Aorta (tissue), 5 donors: ENCODE results near the gene CELF3. TPM values are rescaled to one million over a fixed set of nuclear protein-coding genes. Genes with fewer than 3 reads are reported as not detected.

Experiments used
- ATAC-seq: fragments of 200-7000 bp; cut with Tn5 transposase; one replicate; pipeline ENCODE4 v1.9.1; 2022; ENCODE audit warnings: moderate library complexity; ENCODE audit not compliant: low FRiP score
- DNase-seq, 2 donors: peaks; one replicate each; pipeline ENCODE4 v3.0.0-alpha.2; 2020
- H3K27ac ChIP-seq, 2 donors: one replicate each; pipeline ENCODE4 v1.5.1; 2013; ENCODE audit warnings: low read length in 2 of 2, mild to moderate bottlenecking in 2 of 2, moderate library complexity in 2 of 2, control low read depth in 1 of 2, inconsistent platforms in 1 of 2, low read depth in 1 of 2
- H3K27me3 ChIP-seq, 2 donors: one replicate each; pipeline ENCODE4 v1.6.1; 2013; ENCODE audit warnings: control low read depth in 1 of 2, low read length in 1 of 2, mild to moderate bottlenecking in 1 of 2, moderate library complexity in 1 of 2; ENCODE audit not compliant: insufficient read depth in 2 of 2, control insufficient read depth in 1 of 2
- H3K36me3 ChIP-seq, 2 donors: one replicate each; pipeline ENCODE4 v1.6.1; 2013; ENCODE audit warnings: control low read depth in 1 of 2, low read length in 1 of 2, mild to moderate bottlenecking in 1 of 2; ENCODE audit not compliant: insufficient read depth in 2 of 2, control insufficient read depth in 1 of 2
- H3K4me1 ChIP-seq, 2 donors: one replicate each; pipeline ENCODE4 v1.6.1; 2013; ENCODE audit warnings: low read length in 2 of 2, control low read depth in 1 of 2, mild to moderate bottlenecking in 1 of 2, moderate library complexity in 1 of 2; ENCODE audit not compliant: insufficient read depth in 2 of 2, control insufficient read depth in 1 of 2
- H3K4me3 ChIP-seq, 2 donors: one replicate each; pipeline ENCODE4 v1.5.1; 2013; ENCODE audit warnings: low read length in 2 of 2, control low read depth in 1 of 2, mild to moderate bottlenecking in 1 of 2
- H3K9me3 ChIP-seq: one replicate; pipeline ENCODE4 v1.6.1; 2013; ENCODE audit warnings: mild to moderate bottlenecking, low read length; ENCODE audit not compliant: control insufficient read depth
- WGBS, 2 donors: extraction: QIAGEN DNeasy Blood & Tissue Kit; methylation state at CpG; one replicate each; pipeline ENCODE4 v1.1.7; 2013; 5-methylcytosine and 5-hydroxymethylcytosine counted together
- intact Hi-C, 2 donors: fragments of 100-400 bp; cut with DNase I; formaldehyde crosslinking; loops; one replicate each; pipeline versions ENCODE4 v1.14.2 to v1.15.0; 2022
- polyA plus RNA-seq, 2 donors: library from polyadenylated mRNA; stranded (reverse); fragments of 200-250 nt; gene quantifications; one replicate each; pipeline ENCODE4 v1.2.3, GENCODE V29; 2013
- total RNA-seq, 2 donors: library from RNA; stranded (reverse); fragmentation: NEBNext Ultra II Directional; extraction: Animal tissue kit (Norgen Biotek cat#: 25700); gene quantifications; one replicate each; pipeline ENCODE4 v1.2.1, GENCODE V29; 2021
- donor health status: healthy with polysubstance abuse.
- donor health status: Bipolar disorder and iron deficiency.
- donor health status: DM: no; HTN: no; CAD: no.
- donor health status: DM: no; HTN: no; CAD: no.
- donor health status: DM: yes; HTN: yes; CAD: no.

The CELF3 gene
- total and polyA plus RNA-seq, 4 donors: 0.13 TPM; not detected in 3

- Histone ChIP-seq H3K4me3 (no peak overlapping the region), H3K9me3 (no peaks in the 10 kb centered on the region), H3K27ac (no peak overlapping the region), H3K36me3 (no peaks in the 10 kb centered on the region), H3K27me3 (no peaks in the 10 kb centered on the region), H3K4me1 (no peaks in the 10 kb centered on the region)
- ATAC-seq (no peak), DNase-seq (no peak)
- 43 to 44% methylated on average over 16 to 17 of the region's 17 CpGs for WGBS, 2 donors
- intact Hi-C loops: no loop called here
These were observed 738 bp downstream of the CELF3 start for GRCh38 chr1:151715726-151716404.

GRCh38 chr1:151714820-151715725, 1.5 kb downstream of the CELF3 start:
- DNase-seq: no peak
- H3K27me3 ChIP-seq: no peaks in the 10 kb centered on the region
- whole genome bisulfite sequencing, 2 donors: 71 to 77% methylated on average over 10 of the region's 10 CpGs

GRCh38 chr1:151713874-151714273, 2.7 kb downstream of the CELF3 start:
- ATAC-seq (no peak), DNase-seq (no peak)
- Histone ChIP-seq H3K27me3 (no peaks in the 10 kb centered on the region), H3K27ac (no peak overlapping the region), H3K4me3 (no peak overlapping the region), H3K36me3 (no peaks in the 10 kb centered on the region), H3K4me1 (no peaks in the 10 kb centered on the region), H3K9me3 (no peaks in the 10 kb centered on the region)
- 76 to 84% methylated on average over 2 of the region's 2 CpGs for WGBS, 2 donors
- intact Hi-C loops: no loop called here

More at GRCh38 chr1:151714820-151715725, 1.5 kb downstream of the CELF3 start:
- H3K27ac ChIP-seq: no peak overlapping the region
- H3K9me3 ChIP-seq: no peaks in the 10 kb centered on the region
- intact Hi-C loops: no loop called here
- ATAC-seq: no peak
- H3K4me3 ChIP-seq: no peak overlapping the region
- no peaks in the 10 kb centered on the region for H3K36me3 ChIP-seq
- no peaks in the 10 kb centered on the region for H3K4me1 ChIP-seq

- intact Hi-C loops: no loop called here
- DNase-seq: no peak
- Histone ChIP-seq H3K9me3 (no peaks in the 10 kb centered on the region), H3K27ac (no peak overlapping the region), H3K4me3 (no peak overlapping the region), H3K27me3 (no peaks in the 10 kb centered on the region), H3K36me3 (no peaks in the 10 kb centered on the region), H3K4me1 (no peaks in the 10 kb centered on the region)
- 81 to 90% methylated on average over 2 of the region's 2 CpGs for WGBS, 2 donors
- no peak for ATAC-seq
These were observed 3.6 kb downstream of the CELF3 start for GRCh38 chr1:151713044-151713443.

GRCh38 chr1:151711951-151712350, 4.7 kb downstream of the CELF3 start:
- intact Hi-C loops: no loop called here
- no peaks in the 10 kb centered on the region for H3K4me1 ChIP-seq
- DNase-seq: no peak
- H3K36me3 ChIP-seq: no peaks in the 10 kb centered on the region
- H3K4me3 ChIP-seq: no peak overlapping the region
- no peaks in the 10 kb centered on the region for H3K9me3 ChIP-seq
- no peaks in the 10 kb centered on the region for H3K27me3 ChIP-seq
- no peak overlapping the region for H3K27ac ChIP-seq
- 64 to 68% methylated on average over 10 of the region's 10 CpGs for WGBS, 2 donors
- ATAC-seq: no peak

- intact Hi-C loops: no loop called here
- no peak for ATAC-seq
- no peak overlapping the region for H3K27ac ChIP-seq
- H3K9me3 ChIP-seq: no peaks in the 10 kb centered on the region
- H3K4me3 ChIP-seq: no peak overlapping the region
- WGBS, 2 donors: 79 to 80% methylated on average over 21 of the region's 21 CpGs
- no peaks in the 10 kb centered on the region for H3K27me3 ChIP-seq
- H3K4me1 ChIP-seq: no peaks in the 10 kb centered on the region
- no peaks in the 10 kb centered on the region for H3K36me3 ChIP-seq
- no peak for DNase-seq
These were observed 5.4 kb downstream of the CELF3 start for GRCh38 chr1:151711044-151711800.

GRCh38 chr1:151710187-151710840, 6.3 kb downstream of the CELF3 start:
- H3K9me3 ChIP-seq: no peaks in the 10 kb centered on the region
- H3K4me1 ChIP-seq: no peaks in the 10 kb centered on the region
- ATAC-seq: no peak
- H3K4me3 ChIP-seq: no peak overlapping the region
- no peak for DNase-seq
- no peaks in the 10 kb centered on the region for H3K36me3 ChIP-seq
- intact Hi-C loops: no loop called here
- no peaks in the 10 kb centered on the region for H3K27me3 ChIP-seq
- 33% methylated on average over 15 of the region's 15 CpGs for WGBS, 2 donors
- no peak overlapping the region for H3K27ac ChIP-seq

GRCh38 chr1:151708891-151709290, 7.7 kb downstream of the CELF3 start:
- Histone ChIP-seq H3K27me3 (no peaks in the 10 kb centered on the region), H3K4me1 (no peaks in the 10 kb centered on the region), H3K4me3 (no peak overlapping the region), H3K27ac (no peak overlapping the region), H3K9me3 (no peaks in the 10 kb centered on the region), H3K36me3 (no peaks in the 10 kb centered on the region)
- intact Hi-C loops: no loop called here
- DNase-seq (no peak), ATAC-seq (no peak)
- 78 to 79% methylated on average over 15 of the region's 15 CpGs for WGBS, 2 donors
